HG03439 (cell line): Measurements from ENCODE around the gene MIPEP.

Experiments used
- ATAC-seq: cut with Tn5 transposase; IDR thresholded peaks from one replicate; pipeline ENCODE4 v1.9.1; 2021; ENCODE audit warnings: mild to moderate bottlenecking, moderate library complexity; ENCODE audit not compliant: unreplicated experiment

MIPEP gene

GRCh38 chr13:23811366-23812062 lies 77.7 kb downstream of the MIPEP start:
- no peak for ATAC-seq

GRCh38 chr13:23810685-23811240 lies 78.4 kb downstream of the MIPEP start:
- ATAC-seq = no peak

- ATAC-seq = no peak
Measured at GRCh38 chr13:23808803-23809202, 80.4 kb downstream of the MIPEP start.

GRCh38 chr13:23806874-23807526 lies 82.2 kb downstream of the MIPEP start:
- ATAC-seq = peak; percentile 28

GRCh38 chr13:23805821-23806220 lies 83.4 kb downstream of the MIPEP start:
- ATAC-seq = no peak

GRCh38 chr13:23805122-23805521 lies 84.1 kb downstream of the MIPEP start:
- no peak for ATAC-seq

- no peak for ATAC-seq
Measured at GRCh38 chr13:23804166-23804565, 85.0 kb downstream of the MIPEP start.

GRCh38 chr13:23801141-23801540 lies 88.1 kb downstream of the MIPEP start:
- no peak for ATAC-seq

GRCh38 chr13:23799945-23800344 lies 89.3 kb downstream of the MIPEP start:
- ATAC-seq = peak; percentile 90

- no peak for ATAC-seq
Measured at GRCh38 chr13:23797276-23797903, 91.8 kb downstream of the MIPEP start.

GRCh38 chr13:23796551-23796950 lies 92.6 kb downstream of the MIPEP start:
- no peak for ATAC-seq

GRCh38 chr13:23794267-23795161 lies 94.7 kb downstream of the MIPEP start:
- ATAC-seq = peak; percentile 74

GRCh38 chr13:23793711-23794110 lies 95.5 kb downstream of the MIPEP start:
- no peak for ATAC-seq

GRCh38 chr13:23792680-23793079 lies 96.5 kb downstream of the MIPEP start:
- no peak for ATAC-seq

GRCh38 chr13:23790577-23791170 lies 98.5 kb downstream of the MIPEP start:
- ATAC-seq = no peak

GRCh38 chr13:23789576-23790346 lies 99.4 kb downstream of the MIPEP start:
- ATAC-seq = no peak

- ATAC-seq = no peak
Measured at GRCh38 chr13:23788459-23788858, 100.7 kb downstream of the MIPEP start.

GRCh38 chr13:23787464-23787863 lies 101.7 kb downstream of the MIPEP start:
- no peak for ATAC-seq

- ATAC-seq = no peak
Measured at GRCh38 chr13:23786607-23787006, 102.6 kb downstream of the MIPEP start.

GRCh38 chr13:23778879-23779278 lies 110.3 kb downstream of the MIPEP start:
- ATAC-seq = no peak
